Left kidney (tissue), 2 donors: ENCODE data around the gene CDC40. TPM values are rescaled to one million over a fixed set of nuclear protein-coding genes. Genes with fewer than 3 reads are reported as not detected.
"Not testable (repeated sequence)": the region's sequence is repeated elsewhere in the genome, so short reads cannot be mapped to it uniquely, and the experiment has no call there.

Experiments used
- DNase-seq: peaks from one replicate; pipeline ENCODE4 v3.0.0-alpha.2; 2013
- polyA plus RNA-seq: library from polyadenylated mRNA; unstranded; fragments of 120-200 nt; gene quantifications from one replicate; pipeline ENCODE4 v1.2.1, GENCODE V29; 2013; ENCODE audit not compliant: insufficient read length

The CDC40 gene
- polyA plus RNA-seq, 1 donor, result 43.7 TPM

DNA sequence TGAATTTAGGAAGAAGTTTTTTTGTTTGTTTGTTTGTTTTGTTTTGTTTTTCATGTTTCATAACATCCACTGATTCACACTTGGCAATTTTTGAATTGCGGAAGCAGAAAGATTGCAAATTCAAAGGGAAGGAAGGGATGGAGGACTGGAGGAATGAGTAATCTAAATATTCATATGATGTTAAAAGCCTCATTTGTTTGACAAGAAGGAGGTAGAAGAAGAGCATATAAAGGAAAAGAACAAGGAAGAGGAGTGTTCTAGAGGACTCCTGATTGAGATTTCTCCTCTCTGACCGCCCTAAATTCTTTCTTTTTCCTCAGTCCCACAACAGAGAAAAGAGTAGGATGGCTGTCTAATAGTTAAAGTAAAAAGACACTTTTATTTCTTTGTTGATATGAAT, 89.4 kb downstream of the CDC40 start:
- DNase-seq, result no peak

DNA sequence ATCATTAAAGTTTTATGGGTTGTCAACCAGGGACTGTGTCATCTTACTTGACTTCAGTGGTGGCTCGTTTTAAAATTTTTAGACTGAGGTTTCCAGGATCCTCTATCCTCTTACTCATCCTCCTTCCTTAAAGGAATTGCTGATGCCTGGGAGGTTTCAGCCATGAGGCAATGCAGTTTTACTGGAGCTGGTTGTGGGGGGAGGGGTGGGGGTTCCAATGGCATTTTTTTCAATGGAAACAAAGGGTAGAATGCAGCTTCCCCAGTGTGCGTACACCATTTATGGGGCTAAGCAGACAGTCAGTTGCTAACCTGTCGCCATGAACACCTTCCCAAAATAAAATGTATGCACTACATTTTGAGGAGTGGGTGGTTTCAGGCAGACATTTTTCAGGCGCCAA, 89.9 kb downstream of the CDC40 start:
- DNase-seq, result no peak

DNA sequence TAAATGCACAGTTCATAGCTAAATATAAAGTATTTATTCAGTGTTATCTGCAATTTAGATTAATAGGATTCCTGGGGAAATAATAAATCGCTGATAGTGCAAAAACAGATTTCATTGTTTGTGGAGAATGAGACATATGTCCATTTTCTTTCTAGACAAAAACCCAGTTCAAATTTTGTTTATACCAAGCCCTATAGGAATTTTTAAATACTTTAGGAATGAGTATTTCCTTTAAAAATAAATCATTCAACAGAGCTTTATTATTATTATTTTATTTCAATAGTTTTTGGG, 91.5 kb downstream of the CDC40 start:
- no peak for DNase-seq

DNA sequence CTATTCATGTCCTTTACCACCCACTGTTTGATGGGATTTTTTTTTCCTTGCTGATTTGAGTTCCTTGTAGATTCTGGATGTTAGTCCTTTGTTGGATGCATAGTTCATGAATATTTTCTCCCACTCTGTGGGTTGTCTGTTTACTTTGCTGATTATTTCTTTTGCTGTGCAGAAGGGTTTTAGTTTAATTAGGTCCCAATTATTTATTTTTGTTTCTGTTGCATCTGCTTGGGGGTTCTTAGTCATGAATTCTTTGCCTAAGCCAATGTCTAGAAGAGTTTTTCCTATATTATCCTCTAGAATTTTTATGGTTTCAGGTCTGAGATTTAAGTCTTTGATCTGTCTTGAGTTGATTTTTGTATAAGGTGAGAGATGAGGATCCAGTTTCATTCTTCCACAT, 92.6 kb downstream of the CDC40 start:
- DNase-seq, result not testable (repeated sequence)

DNA sequence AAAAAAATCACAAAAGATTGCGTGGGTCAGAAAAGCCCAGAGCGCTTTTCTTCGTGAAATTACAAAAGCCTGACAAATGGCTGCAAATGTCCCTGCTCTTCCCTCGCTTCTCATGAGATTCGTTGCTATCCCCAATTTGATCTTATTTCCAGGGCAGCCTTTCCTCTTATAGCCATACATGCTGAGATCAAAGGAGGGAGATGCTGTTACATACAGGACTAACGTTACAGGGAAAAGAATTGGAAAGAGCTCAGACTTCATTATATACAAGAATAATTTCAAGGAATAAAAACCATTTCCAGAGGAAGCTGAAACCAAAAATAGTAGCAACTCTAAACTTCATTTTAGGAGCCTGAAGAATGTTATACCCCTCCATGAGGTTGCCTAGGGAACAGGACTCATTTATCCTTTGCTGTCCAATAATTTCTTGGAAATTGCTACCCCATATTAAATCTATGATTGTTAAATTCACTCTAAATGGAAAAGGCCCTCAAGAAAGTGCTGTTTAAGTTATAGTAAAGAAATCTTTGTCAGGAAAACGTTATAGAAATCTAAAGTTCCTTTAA, 97.0 kb downstream of the CDC40 start:
- no peak for DNase-seq

Other genes with a start within 250 kb of the CDC40 start
- gene GPR6, start 202.1 kb upstream of the CDC40 start, polyA plus RNA-seq, result not detected
- gene WASF1, start 757 bp upstream of the CDC40 start, polyA plus RNA-seq, result 56.2 TPM
- 14.7 TPM for gene METTL24, start 177.9 kb downstream of the CDC40 start, polyA plus RNA-seq
- 0.60 TPM for gene DDO, start 235.1 kb downstream of the CDC40 start, polyA plus RNA-seq